SK-N-SH treated with all-trans-retinoic acid at 6 μM for 48 hours (cell line): Measurements from ENCODE around the gene CHMP4A.

Experiments
- ARNTL ChIP-seq: fragments of 450-650 bp; formaldehyde crosslinking; IDR thresholded peaks from 2 replicates; pipeline ENCODE4 v1.5.0; 2020; ENCODE audit warnings: low read depth, mild to moderate bottlenecking, moderate library complexity, borderline replicate concordance
- GLIS3 ChIP-seq: fragments of 250-450 bp; sonication (Bioruptor Pico); IDR thresholded peaks from 2 replicates; pipeline ENCODE4 v1.5.0; 2020; ENCODE audit warnings: mild to moderate bottlenecking, moderate library complexity
- PPARA ChIP-seq: fragments of 250-450 bp; sonication (Bioruptor Pico); IDR thresholded peaks from 2 replicates; pipeline ENCODE4 v1.5.0; 2020; ENCODE audit warnings: mild to moderate bottlenecking, borderline replicate concordance
- RARB ChIP-seq: fragments of 250-450 bp; sonication (Bioruptor Pico); IDR thresholded peaks from 2 replicates; pipeline ENCODE4 v1.8.0; 2021; ENCODE audit warnings: mild to moderate bottlenecking, moderate library complexity
- TCF4 ChIP-seq: fragments of 250-450 bp; sonication (Bioruptor Pico); IDR thresholded peaks from 2 replicates; pipeline ENCODE4 v1.8.0; 2021; ENCODE audit warnings: mild to moderate bottlenecking, moderate library complexity, borderline replicate concordance
- ZFP3 ChIP-seq: fragments of 250-450 bp; sonication (Bioruptor Pico); IDR thresholded peaks from 2 replicates; pipeline ENCODE4 v1.5.0; 2020; ENCODE audit warnings: mild to moderate bottlenecking, moderate library complexity
- TF ChIP-seq, protein P1 (sequence below): fragments of 250-450 bp; sonication (Bioruptor Pico); IDR thresholded peaks from 2 replicates; pipeline ENCODE4 v1.8.0; 2020; ENCODE audit warnings: mild to moderate bottlenecking, moderate library complexity, borderline replicate concordance
- TF ChIP-seq, protein P2 (sequence below): fragments of 250-450 bp; sonication (Bioruptor Pico); IDR thresholded peaks from 2 replicates; pipeline ENCODE4 v1.5.1; 2020; ENCODE audit warnings: low read depth, mild to moderate bottlenecking, moderate library complexity
- TF ChIP-seq, protein P3 (sequence below): fragments of 250-450 bp; sonication (Bioruptor Pico); IDR thresholded peaks from 2 replicates; pipeline ENCODE4 v1.5.0; 2020; ENCODE audit warnings: mild to moderate bottlenecking, moderate library complexity

DNA sequence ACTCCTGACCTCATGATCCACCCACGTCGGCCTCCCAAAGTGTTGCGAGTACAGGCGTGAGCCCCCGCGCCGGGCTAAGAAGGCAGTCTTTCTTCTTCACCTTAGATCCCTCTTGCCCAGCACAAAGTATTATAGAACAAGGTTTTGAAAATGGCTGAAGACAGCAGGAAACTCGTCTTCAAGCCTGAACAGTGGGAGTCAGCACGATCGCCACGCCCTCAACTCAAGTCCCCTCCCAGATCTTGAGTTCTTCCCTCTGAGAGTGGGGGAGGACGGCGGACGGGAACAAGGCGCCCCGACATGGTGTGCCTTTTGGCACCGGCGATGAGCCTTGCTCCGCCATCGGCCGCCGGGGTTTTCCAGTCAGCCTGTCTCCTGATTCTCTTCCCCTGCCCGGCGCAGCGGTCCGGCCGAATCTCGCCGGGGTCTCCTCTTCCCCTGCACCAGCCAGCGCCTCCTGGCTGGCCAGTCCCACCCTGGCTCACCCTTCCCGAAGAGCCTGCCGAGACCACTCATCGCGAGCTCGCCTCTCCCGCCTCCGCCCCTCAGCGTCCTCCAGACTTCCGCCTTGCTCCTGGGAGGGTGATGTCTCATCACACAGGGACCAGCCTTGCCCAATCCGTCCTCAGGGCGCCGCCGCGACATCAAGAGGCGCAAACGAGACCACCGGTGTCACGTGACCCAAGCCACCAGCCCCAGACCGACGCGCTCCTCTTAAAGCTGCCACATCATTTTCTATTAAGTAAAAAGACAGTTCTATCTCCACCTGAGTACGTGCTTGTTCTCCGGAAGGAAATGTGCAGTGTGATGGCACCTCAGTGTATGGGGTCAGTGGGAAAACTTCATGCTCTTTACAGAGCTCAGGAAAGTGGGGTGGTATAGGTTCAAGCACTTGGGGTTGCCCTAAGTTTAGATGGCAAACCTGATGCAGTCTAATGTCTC, at the start of gene CHMP4A:
- TF ChIP-seq ARNTL (CRISPR knock-in tag) = no peak
- TF ChIP-seq TCF4 (CRISPR knock-in tag) = no peak; the same call in 1 of the 2 replicates
- TF ChIP-seq, protein P1, sequence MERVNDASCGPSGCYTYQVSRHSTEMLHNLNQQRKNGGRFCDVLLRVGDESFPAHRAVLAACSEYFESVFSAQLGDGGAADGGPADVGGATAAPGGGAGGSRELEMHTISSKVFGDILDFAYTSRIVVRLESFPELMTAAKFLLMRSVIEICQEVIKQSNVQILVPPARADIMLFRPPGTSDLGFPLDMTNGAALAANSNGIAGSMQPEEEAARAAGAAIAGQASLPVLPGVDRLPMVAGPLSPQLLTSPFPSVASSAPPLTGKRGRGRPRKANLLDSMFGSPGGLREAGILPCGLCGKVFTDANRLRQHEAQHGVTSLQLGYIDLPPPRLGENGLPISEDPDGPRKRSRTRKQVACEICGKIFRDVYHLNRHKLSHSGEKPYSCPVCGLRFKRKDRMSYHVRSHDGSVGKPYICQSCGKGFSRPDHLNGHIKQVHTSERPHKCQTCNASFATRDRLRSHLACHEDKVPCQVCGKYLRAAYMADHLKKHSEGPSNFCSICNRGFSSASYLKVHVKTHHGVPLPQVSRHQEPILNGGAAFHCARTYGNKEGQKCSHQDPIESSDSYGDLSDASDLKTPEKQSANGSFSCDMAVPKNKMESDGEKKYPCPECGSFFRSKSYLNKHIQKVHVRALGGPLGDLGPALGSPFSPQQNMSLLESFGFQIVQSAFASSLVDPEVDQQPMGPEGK (CRISPR knock-in tag) = peak; percentile 83
- TF ChIP-seq ZFP3 (CRISPR knock-in tag) = 0 out of 2 replicates have a peak, but pooled peaks have one; percentile 43
- TF ChIP-seq, protein P2, sequence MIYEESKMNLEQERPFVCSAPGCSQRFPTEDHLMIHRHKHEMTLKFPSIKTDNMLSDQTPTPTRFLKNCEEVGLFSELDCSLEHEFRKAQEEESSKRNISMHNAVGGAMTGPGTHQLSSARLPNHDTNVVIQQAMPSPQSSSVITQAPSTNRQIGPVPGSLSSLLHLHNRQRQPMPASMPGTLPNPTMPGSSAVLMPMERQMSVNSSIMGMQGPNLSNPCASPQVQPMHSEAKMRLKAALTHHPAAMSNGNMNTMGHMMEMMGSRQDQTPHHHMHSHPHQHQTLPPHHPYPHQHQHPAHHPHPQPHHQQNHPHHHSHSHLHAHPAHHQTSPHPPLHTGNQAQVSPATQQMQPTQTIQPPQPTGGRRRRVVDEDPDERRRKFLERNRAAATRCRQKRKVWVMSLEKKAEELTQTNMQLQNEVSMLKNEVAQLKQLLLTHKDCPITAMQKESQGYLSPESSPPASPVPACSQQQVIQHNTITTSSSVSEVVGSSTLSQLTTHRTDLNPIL (CRISPR knock-in tag) = no peak
- TF ChIP-seq PPARA = no peak
- 0 out of 2 replicates have a peak, but pooled peaks have one; percentile 36 for TF ChIP-seq RARB (CRISPR knock-in tag)
- TF ChIP-seq, protein P3, sequence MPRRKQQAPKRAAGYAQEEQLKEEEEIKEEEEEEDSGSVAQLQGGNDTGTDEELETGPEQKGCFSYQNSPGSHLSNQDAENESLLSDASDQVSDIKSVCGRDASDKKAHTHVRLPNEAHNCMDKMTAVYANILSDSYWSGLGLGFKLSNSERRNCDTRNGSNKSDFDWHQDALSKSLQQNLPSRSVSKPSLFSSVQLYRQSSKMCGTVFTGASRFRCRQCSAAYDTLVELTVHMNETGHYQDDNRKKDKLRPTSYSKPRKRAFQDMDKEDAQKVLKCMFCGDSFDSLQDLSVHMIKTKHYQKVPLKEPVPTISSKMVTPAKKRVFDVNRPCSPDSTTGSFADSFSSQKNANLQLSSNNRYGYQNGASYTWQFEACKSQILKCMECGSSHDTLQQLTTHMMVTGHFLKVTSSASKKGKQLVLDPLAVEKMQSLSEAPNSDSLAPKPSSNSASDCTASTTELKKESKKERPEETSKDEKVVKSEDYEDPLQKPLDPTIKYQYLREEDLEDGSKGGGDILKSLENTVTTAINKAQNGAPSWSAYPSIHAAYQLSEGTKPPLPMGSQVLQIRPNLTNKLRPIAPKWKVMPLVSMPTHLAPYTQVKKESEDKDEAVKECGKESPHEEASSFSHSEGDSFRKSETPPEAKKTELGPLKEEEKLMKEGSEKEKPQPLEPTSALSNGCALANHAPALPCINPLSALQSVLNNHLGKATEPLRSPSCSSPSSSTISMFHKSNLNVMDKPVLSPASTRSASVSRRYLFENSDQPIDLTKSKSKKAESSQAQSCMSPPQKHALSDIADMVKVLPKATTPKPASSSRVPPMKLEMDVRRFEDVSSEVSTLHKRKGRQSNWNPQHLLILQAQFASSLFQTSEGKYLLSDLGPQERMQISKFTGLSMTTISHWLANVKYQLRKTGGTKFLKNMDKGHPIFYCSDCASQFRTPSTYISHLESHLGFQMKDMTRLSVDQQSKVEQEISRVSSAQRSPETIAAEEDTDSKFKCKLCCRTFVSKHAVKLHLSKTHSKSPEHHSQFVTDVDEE (CRISPR knock-in tag) = no peak
- peak; percentile 71; the same call in 1 of the 2 replicates for TF ChIP-seq GLIS3 (CRISPR knock-in tag)
